Measurements from ENCODE around the gene UXT.

Gene UXT

DNA sequence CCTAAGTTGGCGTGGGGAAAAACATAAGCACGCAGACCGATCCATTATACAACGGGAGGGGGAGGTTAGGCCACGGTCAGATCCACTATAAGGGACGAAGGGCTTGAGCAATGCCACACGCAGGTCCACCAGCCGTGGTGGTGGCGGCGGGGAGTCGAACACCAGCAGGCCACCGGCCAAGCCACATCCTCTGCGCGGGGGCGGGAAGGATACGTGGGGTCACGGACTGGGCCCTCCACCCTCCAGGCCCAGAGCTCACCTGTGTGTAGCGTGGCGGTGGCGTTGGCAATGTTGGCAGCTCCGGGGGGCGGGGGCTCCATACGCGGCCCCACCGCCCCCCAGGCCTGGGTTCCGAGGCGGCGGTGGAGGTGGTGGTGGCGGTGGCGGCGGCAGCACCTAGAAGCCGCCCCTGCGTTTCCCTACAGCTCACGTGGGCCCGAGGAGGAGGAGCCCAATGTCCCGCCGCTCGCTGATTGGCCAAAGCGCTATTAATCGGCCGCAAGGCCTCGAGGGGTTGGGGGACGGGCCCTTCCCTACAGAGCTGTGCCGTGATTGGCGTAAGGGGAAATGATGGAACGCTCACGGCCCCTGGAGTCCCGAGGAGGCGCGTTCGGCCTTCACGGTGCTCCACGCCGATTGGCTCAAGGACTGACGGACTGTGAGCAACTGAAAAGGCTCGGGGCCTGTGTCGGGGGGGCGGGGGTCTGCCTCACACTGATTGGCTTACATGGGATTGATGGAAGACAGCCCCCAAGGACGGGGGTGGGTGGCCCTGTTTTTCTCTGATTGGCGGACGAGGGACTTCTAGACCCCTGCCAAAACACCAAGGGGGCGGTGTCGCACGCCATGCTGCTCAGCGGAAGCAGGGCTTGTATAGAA lies 8.6 kb downstream of the UXT start, which contains the start of gene ELK1:
Gene ELK1, minus strand, starts transcription at position 400 of the 879 bp plus-strand sequence. CDS start 9,122 bp downstream, outside the sequence.
- intact Hi-C loops (cut with DNase I): loop anchor here (10.0 kb wide), 1 partner anchor 374 kb away; no protein-coding TSS in a partner anchor
- DNase-seq: peak; percentile 90 to 99 (median 94)

- no peak for DNase-seq
- intact Hi-C loops (cut with DNase I): loop anchor here (10.0 kb wide), 1 partner anchor 375 kb away; no protein-coding TSS in a partner anchor
Observed at GRCh38 chrX:47649781-47650163, 9.2 kb downstream of the UXT start.

DNA sequence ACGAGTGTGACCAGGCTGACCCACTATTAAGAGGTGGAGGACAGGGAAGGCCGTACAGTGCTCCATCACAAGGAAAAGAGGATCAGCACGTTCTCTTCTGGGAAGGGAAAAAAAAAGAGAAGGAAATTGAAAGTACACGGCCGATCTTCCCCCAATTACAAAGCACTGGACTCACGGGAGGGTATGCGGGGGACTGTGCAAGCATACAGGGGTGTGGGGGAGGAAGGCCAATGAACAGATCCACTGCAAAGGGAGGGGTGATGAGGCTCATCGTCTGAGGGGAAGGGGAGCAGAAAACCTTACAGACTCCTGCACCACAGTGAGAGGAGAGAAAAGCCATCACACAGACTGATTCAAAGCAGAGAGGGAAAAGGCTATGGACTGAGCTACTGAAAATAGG lies 9.7 kb downstream of the UXT start:
- intact Hi-C loops (cut with DNase I): no loop called here
- no peak for DNase-seq

- intact Hi-C loops (cut with DNase I): no loop called here
Observed at GRCh38 chrX:47648376-47648775, 10.6 kb downstream of the UXT start.

DNA sequence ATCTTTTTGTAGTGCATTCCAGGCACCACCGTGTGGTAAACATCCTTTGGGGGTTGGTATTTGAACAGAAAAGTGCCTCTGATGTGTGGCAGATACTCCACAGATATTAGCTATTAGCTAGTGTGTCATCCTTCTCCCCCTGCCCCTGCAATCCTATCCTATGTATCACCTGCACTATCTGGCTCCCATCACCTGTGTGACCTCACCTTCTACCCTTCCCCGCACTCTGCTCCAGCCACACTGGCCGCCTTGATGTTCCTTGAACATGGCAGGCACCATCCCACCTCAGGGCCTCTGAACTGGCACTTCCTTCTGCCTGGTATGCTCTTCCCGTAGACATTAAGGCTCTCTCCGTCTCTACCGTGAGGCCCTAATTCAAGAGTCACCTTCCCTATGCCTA lies 12.3 kb downstream of the UXT start:
- intact Hi-C loops (cut with DNase I): no loop called here

More at GRCh38 chrX:47648376-47648775, 10.6 kb downstream of the UXT start:
- DNase-seq: no peak

GRCh38 chrX:47645530-47645929 lies 13.4 kb downstream of the UXT start:
- intact Hi-C loops (cut with DNase I): no loop called here
- DNase-seq: no peak

More for the DNA sequence above, 12.3 kb downstream of the UXT start:
- DNase-seq: no peak

DNA sequence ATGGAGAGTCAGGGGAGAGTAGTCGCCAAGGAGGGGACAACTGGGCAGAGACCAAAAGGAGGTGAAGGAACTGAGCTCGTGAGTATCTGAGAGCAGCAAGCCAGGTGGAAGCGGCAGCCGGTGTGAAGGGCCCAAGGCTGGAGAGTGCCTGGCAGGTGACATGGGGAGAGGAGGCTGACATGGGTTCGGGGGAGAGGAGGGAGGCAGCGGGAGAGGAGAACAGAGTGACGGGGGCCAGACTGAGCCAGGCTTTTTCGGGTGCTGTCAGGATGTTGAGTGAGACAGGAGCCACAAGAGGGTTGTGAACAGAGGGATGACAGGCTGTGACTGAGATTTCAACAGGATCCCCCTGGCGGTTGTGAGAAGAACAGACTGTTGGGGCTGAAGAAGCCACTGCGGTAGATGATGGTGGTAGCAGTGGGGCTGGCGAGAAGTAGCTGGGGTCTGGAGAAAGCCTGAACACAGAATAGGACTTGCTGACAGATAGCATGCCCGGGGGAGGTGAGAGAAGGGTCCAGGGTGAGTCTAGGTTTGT lies 14.4 kb downstream of the UXT start:
- intact Hi-C loops (cut with DNase I): loop anchor here (5.0 kb wide), 1 partner anchor 82 kb away; the partner anchor contains the start of gene ARAF
- peak in 3 of 10 donors; percentile 14 to 26 (median 23) for DNase-seq

GRCh38 chrX:47643926-47644325 lies 15.1 kb downstream of the UXT start:
- intact Hi-C loops (cut with DNase I): loop anchor here (5.0 kb wide), 1 partner anchor 82 kb away; the partner anchor contains the start of gene ARAF
- DNase-seq: no peak

DNA sequence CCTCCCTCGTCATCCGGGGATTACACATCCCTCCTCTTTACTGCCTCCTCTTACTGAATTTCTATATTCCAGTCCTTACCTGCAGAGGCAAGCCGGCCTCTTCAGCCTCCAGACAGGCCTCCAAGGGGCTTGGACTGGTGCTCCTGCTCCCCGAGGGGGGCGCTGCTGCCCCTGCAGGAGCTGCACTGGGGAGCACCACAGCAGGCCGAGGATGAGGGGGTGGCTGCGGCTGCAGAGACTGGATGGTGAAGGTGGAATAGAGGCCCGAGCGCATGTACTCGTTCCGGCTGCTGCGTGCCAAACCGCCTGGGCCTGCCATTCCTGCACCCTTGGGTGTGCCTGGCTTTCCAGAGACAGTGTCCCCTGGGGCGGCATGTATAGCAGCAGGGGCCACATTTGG lies 20.2 kb downstream of the UXT start:
- no peak for DNase-seq
- intact Hi-C loops (cut with DNase I): no loop called here

- intact Hi-C loops (cut with DNase I): no loop called here
- DNase-seq: peak in 7 of 10 donors; percentile 23 to 88 (median 48)
Observed at GRCh38 chrX:47637546-47638195, 21.3 kb downstream of the UXT start.

GRCh38 chrX:47634871-47635575 lies 24.0 kb downstream of the UXT start:
- no peak for DNase-seq
- intact Hi-C loops (cut with DNase I): no loop called here

DNA sequence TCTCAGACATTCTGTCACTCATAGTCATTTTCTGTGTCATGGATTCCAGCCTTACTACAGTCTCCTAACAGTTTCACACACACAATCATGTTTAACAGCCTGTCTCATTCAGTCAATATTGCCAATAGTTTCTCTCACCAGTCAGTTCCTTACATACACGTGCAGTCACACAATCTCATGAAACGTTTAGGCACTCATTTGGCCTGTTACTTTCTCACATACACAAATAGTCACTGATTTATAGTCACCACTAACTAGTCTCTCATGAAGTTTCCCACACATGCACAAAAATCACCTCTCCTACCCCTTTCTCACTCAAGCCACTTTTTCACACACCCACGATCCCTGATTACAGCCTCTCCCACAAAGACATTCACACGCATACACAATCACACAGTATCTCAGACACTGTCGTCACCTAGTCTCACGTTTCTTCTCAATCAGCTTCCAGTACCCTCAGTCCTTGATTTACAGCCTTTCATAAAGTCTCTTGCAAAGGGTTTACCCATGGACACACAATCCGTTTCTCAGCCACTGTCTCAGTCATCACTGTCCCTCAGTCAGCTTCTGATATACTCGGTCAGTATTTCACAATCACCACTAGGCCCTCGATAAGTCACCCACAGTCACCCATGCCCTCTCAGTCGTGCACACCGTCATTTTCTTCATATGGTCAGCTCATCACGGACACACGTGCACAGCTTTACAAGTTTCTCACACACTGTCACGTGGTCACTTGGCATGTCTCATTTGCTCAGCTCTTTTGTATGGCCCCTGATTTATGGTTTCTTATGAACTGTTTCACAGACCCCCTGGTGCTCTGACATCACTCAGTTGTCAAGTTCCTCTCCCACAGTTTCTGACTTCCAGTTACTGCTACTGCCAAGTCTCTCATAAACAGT lies 25.0 kb downstream of the UXT start:
- DNase-seq: no peak
- intact Hi-C loops (cut with DNase I): no loop called here

GRCh38 chrX:47632666-47633065 lies 26.3 kb downstream of the UXT start:
- intact Hi-C loops (cut with DNase I): no loop called here
- no peak for DNase-seq

GRCh38 chrX:47631676-47632075 lies 27.3 kb downstream of the UXT start:
- no peak for DNase-seq
- intact Hi-C loops (cut with DNase I): no loop called here

DNA sequence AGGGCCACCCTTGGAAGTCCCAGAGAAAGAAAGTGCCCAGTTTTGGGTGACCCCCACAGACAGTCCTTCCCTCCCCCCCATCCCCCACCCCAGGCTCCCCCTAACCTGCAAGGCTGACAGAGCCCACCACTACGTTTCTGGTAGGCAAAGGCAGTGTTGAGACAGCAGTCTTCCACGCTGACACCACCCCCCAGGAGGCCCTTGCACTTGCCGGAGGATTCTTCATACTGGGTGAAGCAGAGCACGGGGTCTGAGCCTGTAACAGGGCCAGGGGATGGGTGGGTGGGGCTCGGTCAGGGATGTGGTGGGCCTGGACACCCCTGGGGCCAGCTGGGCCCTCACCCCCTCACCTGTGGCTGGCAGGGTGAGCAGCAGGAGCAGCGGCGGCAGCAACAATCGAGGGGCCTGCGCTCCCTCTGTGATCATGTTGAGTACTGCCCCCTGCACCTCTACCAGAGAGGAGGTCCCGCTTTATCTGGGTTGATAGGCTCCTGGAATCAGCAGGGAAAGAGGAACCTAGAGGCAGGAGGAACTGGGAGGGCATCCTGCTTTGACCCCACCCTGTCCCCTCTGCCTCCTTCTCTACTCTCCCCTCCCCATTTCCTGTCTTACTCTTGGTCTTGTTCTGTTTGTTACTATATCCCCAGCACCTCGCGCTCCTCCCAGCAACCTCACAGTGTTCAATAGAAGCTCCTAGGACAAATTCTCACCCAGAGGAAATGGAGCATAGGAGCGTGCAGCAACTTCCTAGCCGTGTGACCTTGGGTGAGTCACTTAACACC lies 29.4 kb downstream of the UXT start, which contains the start of gene CFP:
Gene CFP, minus strand, starts transcription at position 512 of the 782 bp plus-strand sequence. Its CDS starts 86 bp downstream, at position 426.
- DNase-seq: no peak
- intact Hi-C loops (cut with DNase I): no loop called here

- no peak for DNase-seq
- intact Hi-C loops (cut with DNase I): no loop called here
Observed at GRCh38 chrX:47628982-47629381, 30.0 kb downstream of the UXT start.

- intact Hi-C loops (cut with DNase I): no loop called here
- peak in 1 of 10 donors; percentile 13 for DNase-seq
Observed at GRCh38 chrX:47625365-47625764, 33.6 kb downstream of the UXT start.

DNA sequence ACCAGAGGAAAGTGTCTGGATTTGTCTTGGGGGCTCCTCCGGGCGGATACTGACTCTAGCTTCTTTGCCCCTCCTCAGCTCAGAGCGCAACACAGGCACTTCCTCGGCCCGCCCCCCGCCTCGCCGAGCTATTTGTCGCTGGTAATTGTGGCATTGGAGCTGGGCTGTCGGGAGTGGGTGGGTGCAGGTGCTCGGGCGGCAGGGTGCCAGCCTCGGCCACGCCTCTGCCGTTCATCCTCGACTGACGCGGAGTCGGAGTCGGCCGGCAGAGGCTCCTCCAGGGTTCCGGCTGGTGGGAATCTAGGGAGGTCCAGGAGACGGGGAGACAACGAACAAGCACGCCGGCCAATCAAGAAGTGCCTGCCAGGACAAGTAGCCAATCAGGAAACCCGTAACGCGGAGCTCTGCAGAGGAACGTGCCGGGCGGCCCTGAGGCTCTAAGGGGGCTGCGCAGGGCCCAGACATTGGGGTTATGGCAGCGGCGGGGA lies 35.4 kb downstream of the UXT start:
- intact Hi-C loops (cut with DNase I): no loop called here
- peak in 9 of 10 donors; percentile 35 to 96 (median 74) for DNase-seq

Measured in posterior cingulate gyrus (tissue), 11 donors.